Measurements from ENCODE around the gene RAPGEF6. TPM values are rescaled to one million over a fixed set of nuclear protein-coding genes. Genes with fewer than 3 reads are reported as not detected.
"Not testable (repeated sequence)": the region's sequence is repeated elsewhere in the genome, so short reads cannot be mapped to it uniquely, and the experiment has no call there.

The RAPGEF6 gene
- polyA plus RNA-seq, 3 donors, result 1.2 to 3.2 (median 1.9) TPM

GRCh38 chr5:131647048-131647769, 12.2 kb upstream of the RAPGEF6 start:
- H3K27ac ChIP-seq (ENCODE audit: low read depth, low read length), result no peak overlapping the region
- 80 to 92% (median 84%) methylated on average over 10 of the region's 10 CpGs for WGBS, 3 donors

- WGBS, 3 donors, result 93 to 95% (median 94%) methylated on average over 7 of the region's 7 CpGs
- H3K27ac ChIP-seq (ENCODE audit: low read depth, low read length), result no peak overlapping the region
These were observed 9.8 kb upstream of the RAPGEF6 start for GRCh38 chr5:131644822-131645221.

GRCh38 chr5:131644370-131644769, 9.3 kb upstream of the RAPGEF6 start:
- no peak overlapping the region for H3K27ac ChIP-seq (ENCODE audit: low read depth, low read length)
- WGBS, 3 donors, result 93 to 100% (median 93%) methylated on average over 1 of the region's 1 CpG

GRCh38 chr5:131641494-131641893, 6.5 kb upstream of the RAPGEF6 start:
- 89 to 95% (median 92%) methylated on average over 1 of the region's 1 CpG for WGBS, 3 donors

GRCh38 chr5:131640043-131640856, 5.2 kb upstream of the RAPGEF6 start:
- 53 to 72% (median 54%) methylated on average over 5 of the region's 5 CpGs for WGBS, 3 donors
- H3K27ac ChIP-seq (ENCODE audit: low read depth, low read length), result no peak overlapping the region

More at GRCh38 chr5:131641494-131641893, 6.5 kb upstream of the RAPGEF6 start:
- H3K27ac ChIP-seq (ENCODE audit: low read depth, low read length), result no peak overlapping the region

- no peak overlapping the region for H3K27ac ChIP-seq (ENCODE audit: low read depth, low read length)
These were observed 4.1 kb upstream of the RAPGEF6 start for GRCh38 chr5:131639148-131639547.

GRCh38 chr5:131637694-131638093, 2.7 kb upstream of the RAPGEF6 start:
- 74 to 79% (median 78%) methylated on average over 4 of the region's 4 CpGs for WGBS, 3 donors
- H3K27ac ChIP-seq (ENCODE audit: low read depth, low read length), result no peak overlapping the region

GRCh38 chr5:131635684-131636572, 899 bp upstream of the RAPGEF6 start:
- WGBS, 3 donors, result 2 to 4% (median 3%) methylated on average over 24 of the region's 24 CpGs
- peak overlapping the region; percentile 98 for H3K27ac ChIP-seq (ENCODE audit: low read depth, low read length)

- 0% methylated on average over 21 of the region's 21 CpGs for WGBS, 3 donors
- H3K27ac ChIP-seq (ENCODE audit: low read depth, low read length), result peak overlapping the region; percentile 71
These were observed 398 bp downstream of the RAPGEF6 start for GRCh38 chr5:131634666-131634995.

GRCh38 chr5:131634238-131634637, 791 bp downstream of the RAPGEF6 start:
- WGBS, 3 donors, result 4 to 7% (median 7%) methylated on average over 4 of the region's 4 CpGs
- no peak overlapping the region for H3K27ac ChIP-seq (ENCODE audit: low read depth, low read length)

- WGBS, 3 donors, result 40 to 59% (median 48%) methylated on average over 5 of the region's 5 CpGs
- H3K27ac ChIP-seq (ENCODE audit: low read depth, low read length), result no peak overlapping the region
These were observed 1.2 kb downstream of the RAPGEF6 start for GRCh38 chr5:131633830-131634229.

GRCh38 chr5:131630963-131631350, 4.1 kb downstream of the RAPGEF6 start:
- H3K27ac ChIP-seq (ENCODE audit: low read depth, low read length), result no peak overlapping the region
- WGBS, 3 donors, result 71 to 90% (median 86%) methylated on average over 4 of the region's 4 CpGs

- no peak overlapping the region for H3K27ac ChIP-seq (ENCODE audit: low read depth, low read length)
- 42 to 77% (median 68%) methylated on average over 4 of the region's 4 CpGs for WGBS, 3 donors
These were observed 4.6 kb downstream of the RAPGEF6 start for GRCh38 chr5:131630208-131630962.

- WGBS, 3 donors, result 93 to 97% (median 93%) methylated on average over 1 of the region's 1 CpG
- H3K27ac ChIP-seq (ENCODE audit: low read depth, low read length), result no peak overlapping the region
These were observed 6.0 kb downstream of the RAPGEF6 start for GRCh38 chr5:131628990-131629389.

GRCh38 chr5:131627207-131627865, 7.7 kb downstream of the RAPGEF6 start:
- H3K27ac ChIP-seq (ENCODE audit: low read depth, low read length), result no peak overlapping the region
- 87 to 95% (median 90%) methylated on average over 4 of the region's 4 CpGs for WGBS, 3 donors

- H3K27ac ChIP-seq (ENCODE audit: low read depth, low read length), result no peak overlapping the region
- WGBS, 3 donors, result 87 to 89% (median 87%) methylated on average over 2 of the region's 2 CpGs
These were observed 12.4 kb downstream of the RAPGEF6 start for GRCh38 chr5:131622633-131623032.

GRCh38 chr5:131621164-131621563, 13.9 kb downstream of the RAPGEF6 start:
- WGBS, 3 donors, result 97 to 100% (median 100%) methylated on average over 2 of the region's 2 CpGs
- not testable (repeated sequence) for H3K27ac ChIP-seq (ENCODE audit: low read depth, low read length)

GRCh38 chr5:131619102-131619501, 15.9 kb downstream of the RAPGEF6 start:
- 42 to 86% (median 83%) methylated on average over 8 of the region's 8 CpGs for WGBS, 3 donors
- no peak overlapping the region for H3K27ac ChIP-seq (ENCODE audit: low read depth, low read length)
